H1 (cell line): ENCODE measurements around the gene SCAMP2. TPM values are rescaled to one million over a fixed set of nuclear protein-coding genes. Genes with fewer than 3 reads are reported as not detected.

ENCODE experiments used
- CTCF ChIA-PET: fragments of 300-600 bp; sonication (Branson Sonifier 250); formaldehyde crosslinking; loops from one replicate; lab custom pipeline; 2021; ENCODE audit not compliant: partially characterized antibody; lab: Charles Lee
- POLR2A ChIA-PET: fragments of 300-600 bp; sonication (Branson Sonifier 250); formaldehyde crosslinking; loops from one replicate; lab custom pipeline; 2021; ENCODE audit warnings: inconsistent platforms; ENCODE audit not compliant: partially characterized antibody; lab: Charles Lee
- DNase-seq, 2 experiments: peaks; one replicate each; pipeline versions ENCODE4 v3.0.0 to v3.0.0-alpha.2; 2010 to 2022; ENCODE audit warnings: low spot score in 2 of 2, low read depth in 1 of 2, mixed read lengths in 1 of 2
- FAIRE-seq: peaks from 2 replicates; lab custom pipeline; 2011; peaks lifted over from hg19 to GRCh38; lab: Jason Lieb, UNC
- H2AFZ ChIP-seq: 2 replicates; pipeline ENCODE4 v1.8.1; 2012; ENCODE audit warnings: low read length, inconsistent platforms
- H2AK5ac ChIP-seq: 2 replicates; pipeline ENCODE4 v1.6.1; 2013; ENCODE audit warnings: low read depth, low read length
- H2BK120ac ChIP-seq: replicated peaks from 2 replicates; pipeline ENCODE3; 2013; ENCODE audit warnings: low read depth, low read length, inconsistent platforms
- H2BK12ac ChIP-seq: 2 replicates; pipeline ENCODE4 v1.6.1; 2013; ENCODE audit warnings: low read depth, low read length
- H2BK15ac ChIP-seq: 2 replicates; pipeline ENCODE4 v1.6.1; 2013; ENCODE audit warnings: low read length
- H2BK20ac ChIP-seq: 2 replicates; pipeline ENCODE4 v1.6.1; 2013; ENCODE audit warnings: low read length
- H2BK5ac ChIP-seq: 2 replicates; pipeline ENCODE4 v1.6.1; 2013; ENCODE audit warnings: low read depth, low read length
- H3K14ac ChIP-seq: 2 replicates; pipeline ENCODE4 v1.6.1; 2013; ENCODE audit warnings: inconsistent platforms; ENCODE audit not compliant: insufficient read length
- H3K18ac ChIP-seq: 2 replicates; pipeline ENCODE4 v1.6.1; 2013; ENCODE audit warnings: low read length; ENCODE audit errors: extremely low read depth
- H3K23ac ChIP-seq: 2 replicates; pipeline ENCODE4 v1.6.1; 2013; ENCODE audit warnings: inconsistent platforms; ENCODE audit not compliant: insufficient read length
- H3K23me2 ChIP-seq: 2 replicates; pipeline ENCODE4 v1.6.1; 2013; ENCODE audit warnings: low read depth, low read length
- H3K27ac ChIP-seq: 2 replicates; pipeline ENCODE4 v1.6.1; 2011; ENCODE audit warnings: low read depth, low read length, inconsistent platforms
- H3K27me3 ChIP-seq, 4 experiments: replicated peaks in 1 of 4; 1 replicate in 1 of 4; 2 replicates in 3 of 4; pipeline versions ENCODE4 v1.6.1 to v1.8.1; 2011 to 2013; ENCODE audit warnings: low read length in 3 of 4, mild to moderate bottlenecking in 3 of 4, inconsistent platforms in 2 of 4, mixed read lengths in 2 of 4, moderate library complexity in 1 of 4; ENCODE audit not compliant: control insufficient read depth in 3 of 4, insufficient read depth in 3 of 4; ENCODE audit errors: extremely low read depth in 1 of 4
- H3K36me3 ChIP-seq, 4 experiments: 2 replicates each; pipeline versions ENCODE4 v1.6.1 to v1.8.1; 2011 to 2013; ENCODE audit warnings: mild to moderate bottlenecking in 4 of 4, low read length in 3 of 4, moderate library complexity in 2 of 4, control low read depth in 1 of 4, inconsistent platforms in 1 of 4; ENCODE audit not compliant: insufficient read depth in 4 of 4, control insufficient read depth in 2 of 4
- H3K4ac ChIP-seq: replicated peaks from 2 replicates; pipeline ENCODE3; 2013; ENCODE audit warnings: low read length, low read depth, mixed read lengths, inconsistent platforms; ENCODE audit not compliant: insufficient read length
- H3K4me1 ChIP-seq, 4 experiments: replicated peaks in 1 of 4; 1 replicate in 1 of 4; 2 replicates in 3 of 4; pipeline versions ENCODE4 v1.6.1 to v1.8.1; 2011 to 2013; ENCODE audit warnings: low read length in 3 of 4, inconsistent platforms in 2 of 4, mixed read lengths in 1 of 4; ENCODE audit not compliant: insufficient read depth in 4 of 4, control insufficient read depth in 3 of 4
- H3K4me2 ChIP-seq, 2 experiments: 2 replicates each; pipeline versions ENCODE4 v1.6.1 to v1.8.1; 2011 to 2013; ENCODE audit warnings: low read depth in 2 of 2, low read length in 2 of 2, control low read depth in 1 of 2, inconsistent platforms in 1 of 2, mild to moderate bottlenecking in 1 of 2; ENCODE audit not compliant: insufficient read depth in 1 of 2
- H3K4me3 ChIP-seq, 4 experiments: fragments of 200-600, 300-600 bp in 1 of 4; sonication (generic), shearing (Covaris generic), sonication (Bioruptor Twin) in 1 of 4; 2 replicates each; pipeline versions ENCODE4 v1.5.1 to v1.8.1; 2011 to 2016; ENCODE audit warnings: low read length in 4 of 4, low read depth in 3 of 4, control low read depth in 2 of 4, inconsistent platforms in 2 of 4, mild to moderate bottlenecking in 2 of 4, mixed read lengths in 1 of 4, moderate library complexity in 1 of 4; ENCODE audit not compliant: insufficient read depth in 2 of 4; ENCODE audit errors: extremely low read depth in 1 of 4
- H3K56ac ChIP-seq: replicated peaks from 2 replicates; pipeline ENCODE3; 2013; ENCODE audit warnings: low read depth, mild to moderate bottlenecking, mixed read lengths, low read length, inconsistent platforms; ENCODE audit not compliant: insufficient read length
- H3K79me1 ChIP-seq: 2 replicates; pipeline ENCODE4 v1.6.1; 2013; ENCODE audit warnings: low read depth, low read length, control low read depth
- H3K79me2 ChIP-seq, 2 experiments: 2 replicates each; pipeline versions ENCODE4 v1.6.1 to v1.8.1; 2012 to 2013; ENCODE audit warnings: low read length in 2 of 2, mild to moderate bottlenecking in 2 of 2, inconsistent platforms in 1 of 2; ENCODE audit not compliant: insufficient read depth in 2 of 2, control insufficient read depth in 1 of 2
- H3K9ac ChIP-seq, 4 experiments: replicated peaks in 1 of 4; 1 replicate in 1 of 4; 2 replicates in 3 of 4; pipeline versions ENCODE4 v1.6.1 to v1.8.1; 2011 to 2013; ENCODE audit warnings: low read depth in 3 of 4, low read length in 3 of 4, control low read depth in 2 of 4, mild to moderate bottlenecking in 2 of 4, moderate library complexity in 2 of 4, inconsistent platforms in 1 of 4; ENCODE audit errors: extremely low read depth in 1 of 4
- H3K9me3 ChIP-seq, 2 experiments: 2 replicates each; pipeline versions ENCODE4 v1.6.1 to v1.8.1; 2012 to 2013; ENCODE audit warnings: mild to moderate bottlenecking in 2 of 2, moderate library complexity in 2 of 2, control low read depth in 1 of 2, inconsistent platforms in 1 of 2, low read depth in 1 of 2, low read length in 1 of 2, mixed read lengths in 1 of 2; ENCODE audit not compliant: insufficient read depth in 2 of 2
- H4K20me1 ChIP-seq, 2 experiments: replicated peaks in 1 of 2; 2 replicates each; pipeline versions ENCODE3 to v1.8.1; 2011 to 2013; ENCODE audit warnings: inconsistent platforms in 2 of 2, low read length in 2 of 2, mild to moderate bottlenecking in 1 of 2; ENCODE audit not compliant: insufficient read depth in 2 of 2, control insufficient read depth in 1 of 2
- H4K5ac ChIP-seq: 2 replicates; pipeline ENCODE4 v1.6.1; 2013; ENCODE audit warnings: low read length, low read depth, mixed read lengths, inconsistent platforms; ENCODE audit not compliant: insufficient read length
- H4K8ac ChIP-seq: 2 replicates; pipeline ENCODE4 v1.8.0; 2013; ENCODE audit warnings: mild to moderate bottlenecking, moderate library complexity, low read length, inconsistent platforms; ENCODE audit not compliant: insufficient read depth; ENCODE audit errors: extremely low read depth
- H4K91ac ChIP-seq: replicated peaks from 2 replicates; pipeline ENCODE3; 2013; ENCODE audit warnings: low read length, mixed read lengths, inconsistent platforms; ENCODE audit not compliant: insufficient read length
- BACH1 ChIP-seq: IDR thresholded peaks from 2 replicates; pipeline ENCODE4 v1.6.1; 2012; ENCODE audit warnings: low read length, improper control_type of control experiment
- CTBP2 ChIP-seq: IDR thresholded peaks from 2 replicates; pipeline ENCODE4 v1.7.0; 2011; ENCODE audit warnings: borderline replicate concordance, mild to moderate bottlenecking, moderate library complexity, mixed read lengths, low read length; ENCODE audit not compliant: insufficient read depth, insufficient read length
- FOSL1 ChIP-seq: IDR thresholded peaks from 2 replicates; pipeline ENCODE4 v1.6.1; 2011; ENCODE audit warnings: mild to moderate bottlenecking, low read depth, low read length, moderate library complexity; ENCODE audit not compliant: insufficient read depth
- KDM1A ChIP-seq: fragments of 200-600, 300-600 bp; sonication (generic); IDR thresholded peaks from 2 replicates; pipeline ENCODE4 v1.7.1; 2016; ENCODE audit warnings: mild to moderate bottlenecking, low read length, borderline replicate concordance
- RBBP5 ChIP-seq: IDR thresholded peaks from 2 replicates; pipeline ENCODE4 v1.7.1; 2012; ENCODE audit warnings: low read depth, mild to moderate bottlenecking, inconsistent platforms, low read length, moderate library complexity, borderline replicate concordance
- SAP30 ChIP-seq: fragments of 300-600 bp; sonication (generic); IDR thresholded peaks from 2 replicates; pipeline ENCODE4 v1.7.1; 2012; ENCODE audit warnings: low read length, moderate library complexity, mild to moderate bottlenecking, inconsistent platforms; ENCODE audit not compliant: insufficient read depth, insufficient replicate concordance
- SIN3A ChIP-seq, 2 experiments: IDR thresholded peaks in 1 of 2; conservative IDR thresholded peaks in 1 of 2; 2 replicates each; pipeline ENCODE4 v1.6.1; 2011 to 2012; ENCODE audit warnings: low read length in 2 of 2, improper control_type of control experiment in 1 of 2, low read depth in 1 of 2, mild to moderate bottlenecking in 1 of 2
- SIRT6 ChIP-seq: IDR thresholded peaks from one replicate; pipeline ENCODE4 v1.7.1; 2012; ENCODE audit warnings: low read length, inconsistent platforms
- SP2 ChIP-seq: IDR thresholded peaks from 2 replicates; pipeline ENCODE4 v1.6.1; 2012; ENCODE audit warnings: mild to moderate bottlenecking, low read length, inconsistent platforms
- WGBS, 2 experiments: shearing (Covaris generic) in 1 of 2; methylation state at CpG; one replicate each; pipeline versions ENCODE4 v1.1.6 to v1.1.7; 2013 to 2015; ENCODE audit warnings: low lambda C conversion rate in 2 of 2, mixed read lengths in 2 of 2, inconsistent platforms in 1 of 2, low coverage in 1 of 2, missing lambda C conversion rate in 1 of 2; ENCODE audit not compliant: insufficient replicate concordance in 2 of 2, insufficient coverage in 1 of 2, insufficient read length in 1 of 2; ENCODE audit errors: extremely low coverage in 1 of 2, missing lambda C conversion rate in 1 of 2; 5-methylcytosine and 5-hydroxymethylcytosine counted together
- polyA plus RNA-seq, 7 experiments: library from polyadenylated mRNA; depleted of rRNA in 3 of 7; stranded (reverse) in 5 of 7; unstranded in 2 of 7; fragments of >200 nt in 5 of 7; fragments of 200-250 nt in 2 of 7; gene quantifications; 1 replicate in 5 of 7; 2 replicates in 1 of 7; 4 replicates in 1 of 7; pipeline versions ENCODE4 v1.2.1 to v1.2.3, GENCODE V29; 2011 to 2013; ENCODE audit warnings: missing spikeins in 2 of 7, mixed read lengths in 2 of 7
- total RNA-seq: library from RNA; stranded (reverse); fragmentation: NEBNext Ultra II Directional; extraction: Animal tissue kit (Norgen Biotek cat#: 25700); gene quantifications from 2 replicates; pipeline ENCODE4 v1.2.1, GENCODE V29; 2021
- TF ChIP-seq, protein P1 (sequence below), 3 experiments: IDR thresholded peaks; 1 replicate in 2 of 3; 2 replicates in 1 of 3; pipeline versions ENCODE4 v1.5.1 to v1.6.1; 2011; ENCODE audit warnings: low read length in 3 of 3, mild to moderate bottlenecking in 3 of 3, inconsistent platforms in 2 of 3, low read depth in 1 of 3, moderate library complexity in 1 of 3; ENCODE audit not compliant: insufficient read depth in 1 of 3; ENCODE audit errors: control extremely low read depth in 1 of 3

SCAMP2 gene
- total and polyA plus RNA-seq, 2 of the 8 experiments (the other 6 are each of a cell fraction or from before 2014, with no cell fraction given), result 41.7 to 131 TPM

DNA sequence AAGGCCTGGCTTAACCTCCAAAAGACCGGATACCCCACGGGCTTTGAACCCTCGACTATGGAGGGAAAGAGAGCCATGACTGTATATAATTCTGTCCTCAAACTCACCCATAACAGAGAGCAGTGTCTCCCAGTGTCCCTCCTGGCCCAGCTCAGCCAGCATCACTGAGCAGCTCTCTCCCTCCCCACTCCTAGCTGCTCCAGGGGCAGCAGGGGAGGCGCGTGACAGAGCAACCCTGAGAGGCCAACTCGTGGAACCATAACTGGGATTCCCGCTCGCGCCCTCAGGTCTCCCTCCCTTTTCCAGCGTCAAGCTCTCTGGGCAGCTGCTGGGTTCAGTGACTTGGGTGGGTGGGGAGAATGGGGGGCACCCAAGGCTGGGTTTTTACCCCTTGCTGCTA lies 47.3 kb downstream of the SCAMP2 start:
- H3K4me2 ChIP-seq, result peak overlapping the region; percentile 58 to 61
- POLR2A ChIA-PET, result interaction anchor here (1.1 to 3.1 kb wide), 6 partner anchors 10 to 66 kb away, joined by 3 to 12 read pairs (median 7); partner anchors contain the start of genes LMAN1L and ULK3
- 0 out of 2 replicates have a peak, but pooled peaks cover 4% of the 10 kb centered on the region for H3K23me2 ChIP-seq
- TF ChIP-seq CTBP2 (no peak), RBBP5 (no peak), KDM1A (no peak), SP2 (no peak), SAP30 (no peak), BACH1 (no peak), FOSL1 (no peak), SIN3A (conservative IDR thresholded peaks at IDR 0.05 in 1 of 2, IDR thresholded peaks at IDR 0.05 in 1 of 2; ENCODE audit: low read depth in 1 of 2, low read length in 2 of 2) (no peak), SIRT6 (no peak)
- TF ChIP-seq, protein P1, sequence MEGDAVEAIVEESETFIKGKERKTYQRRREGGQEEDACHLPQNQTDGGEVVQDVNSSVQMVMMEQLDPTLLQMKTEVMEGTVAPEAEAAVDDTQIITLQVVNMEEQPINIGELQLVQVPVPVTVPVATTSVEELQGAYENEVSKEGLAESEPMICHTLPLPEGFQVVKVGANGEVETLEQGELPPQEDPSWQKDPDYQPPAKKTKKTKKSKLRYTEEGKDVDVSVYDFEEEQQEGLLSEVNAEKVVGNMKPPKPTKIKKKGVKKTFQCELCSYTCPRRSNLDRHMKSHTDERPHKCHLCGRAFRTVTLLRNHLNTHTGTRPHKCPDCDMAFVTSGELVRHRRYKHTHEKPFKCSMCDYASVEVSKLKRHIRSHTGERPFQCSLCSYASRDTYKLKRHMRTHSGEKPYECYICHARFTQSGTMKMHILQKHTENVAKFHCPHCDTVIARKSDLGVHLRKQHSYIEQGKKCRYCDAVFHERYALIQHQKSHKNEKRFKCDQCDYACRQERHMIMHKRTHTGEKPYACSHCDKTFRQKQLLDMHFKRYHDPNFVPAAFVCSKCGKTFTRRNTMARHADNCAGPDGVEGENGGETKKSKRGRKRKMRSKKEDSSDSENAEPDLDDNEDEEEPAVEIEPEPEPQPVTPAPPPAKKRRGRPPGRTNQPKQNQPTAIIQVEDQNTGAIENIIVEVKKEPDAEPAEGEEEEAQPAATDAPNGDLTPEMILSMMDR (IDR thresholded peaks at IDR 0.05; ENCODE audit: control extremely low read depth in 1 of 3, insufficient read depth in 1 of 3, low read depth in 1 of 3, low read length in 3 of 3), result no peak

More for the DNA sequence above, 47.3 kb downstream of the SCAMP2 start:
- no peak overlapping the region for H3K4ac ChIP-seq
- H2BK5ac ChIP-seq, result no peak overlapping the region
- H3K36me3 ChIP-seq, result no peaks in the 10 kb centered on the region
- no peak overlapping the region for H3K18ac ChIP-seq
- no peak overlapping the region for H4K91ac ChIP-seq
- H4K20me1 ChIP-seq, result peaks cover 0 to 2% of the 10 kb centered on the region in 2 experiments
- no peak overlapping the region for H4K8ac ChIP-seq
- DNase-seq, result no peak
- H3K4me3 ChIP-seq, result peak overlapping the region in 1 of 4 experiments; percentile 41; a peak in 2 of 8 replicates
- H2AFZ ChIP-seq, result no peak overlapping the region
- H3K27me3 ChIP-seq, result peaks cover 4 to 47% (median 29%) of the 10 kb centered on the region in 4 experiments
- no peak overlapping the region for H3K23ac ChIP-seq
- CTCF ChIA-PET, result interaction anchor here (0.5 to 15.7 kb wide), 20 partner anchors 10 to 341 kb away, joined by 3 to 135 read pairs (median 5); partner anchors contain the start of genes CSK and LMAN1L
- no peaks in the 10 kb centered on the region for H3K79me2 ChIP-seq
- H3K9me3 ChIP-seq, result no peaks in the 10 kb centered on the region
- no peak overlapping the region for H3K9ac ChIP-seq
- 0 out of 2 replicates have a peak overlapping the region, but pooled peaks have one; percentile 27 for H2BK12ac ChIP-seq
- no peak overlapping the region for H3K56ac ChIP-seq
- no peak overlapping the region for H4K5ac ChIP-seq
- H2BK15ac ChIP-seq, result no peak overlapping the region
- no peak overlapping the region for H2AK5ac ChIP-seq
- no peak overlapping the region for H2BK20ac ChIP-seq
- H3K79me1 ChIP-seq, result no peaks in the 10 kb centered on the region
- H3K4me1 ChIP-seq, result peaks cover 0 to 14% (median 5%) of the 10 kb centered on the region in 4 experiments; a peak in 4 of 7 replicates
- FAIRE-seq, result no peak
- WGBS, 2 experiments, result 78% methylated on average over 7 of the region's 10 CpGs; no CpG with 5 or more reads in 1 of the 2 experiments
- H2BK120ac ChIP-seq, result no peak overlapping the region
- H3K27ac ChIP-seq, result no peak overlapping the region
- H3K14ac ChIP-seq, result no peak overlapping the region
